ENCODE data around the gene USP10.

GRCh38 chr16:84732674-84733352 is 33.0 kb downstream of the USP10 start:
- TF ChIP-seq, protein P1, sequence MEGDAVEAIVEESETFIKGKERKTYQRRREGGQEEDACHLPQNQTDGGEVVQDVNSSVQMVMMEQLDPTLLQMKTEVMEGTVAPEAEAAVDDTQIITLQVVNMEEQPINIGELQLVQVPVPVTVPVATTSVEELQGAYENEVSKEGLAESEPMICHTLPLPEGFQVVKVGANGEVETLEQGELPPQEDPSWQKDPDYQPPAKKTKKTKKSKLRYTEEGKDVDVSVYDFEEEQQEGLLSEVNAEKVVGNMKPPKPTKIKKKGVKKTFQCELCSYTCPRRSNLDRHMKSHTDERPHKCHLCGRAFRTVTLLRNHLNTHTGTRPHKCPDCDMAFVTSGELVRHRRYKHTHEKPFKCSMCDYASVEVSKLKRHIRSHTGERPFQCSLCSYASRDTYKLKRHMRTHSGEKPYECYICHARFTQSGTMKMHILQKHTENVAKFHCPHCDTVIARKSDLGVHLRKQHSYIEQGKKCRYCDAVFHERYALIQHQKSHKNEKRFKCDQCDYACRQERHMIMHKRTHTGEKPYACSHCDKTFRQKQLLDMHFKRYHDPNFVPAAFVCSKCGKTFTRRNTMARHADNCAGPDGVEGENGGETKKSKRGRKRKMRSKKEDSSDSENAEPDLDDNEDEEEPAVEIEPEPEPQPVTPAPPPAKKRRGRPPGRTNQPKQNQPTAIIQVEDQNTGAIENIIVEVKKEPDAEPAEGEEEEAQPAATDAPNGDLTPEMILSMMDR (IDR thresholded peaks at IDR 0.05): no peak
- TF ChIP-seq EP300 (IDR thresholded peaks at IDR 0.05) (no peak), POLR2AphosphoS5 (IDR thresholded peaks at IDR 0.05) (no peak)

Data from sigmoid colon (tissue), 4 donors.